HL-60 (cell line): ENCODE data around the gene CASP5.

Experiments used
- DNase-seq, 2 experiments: peaks; one replicate each; pipeline ENCODE4 v3.0.0-alpha.2; 2010 to 2020; ENCODE audit warnings: low read depth in 1 of 2, low spot score in 1 of 2
- H3K27ac ChIP-seq: fragments of 250-450 bp; sonication (Bioruptor Pico); replicated peaks from 2 replicates; pipeline ENCODE4 v1.5.1; 2020; ENCODE audit warnings: mild to moderate bottlenecking, moderate library complexity
- H3K27me3 ChIP-seq: fragments of 250-450 bp; sonication (Bioruptor Pico); 2 replicates; pipeline ENCODE4 v1.5.1; 2021; ENCODE audit warnings: mild to moderate bottlenecking, moderate library complexity; ENCODE audit not compliant: insufficient read depth, poor library complexity, severe bottlenecking
- H3K4me3 ChIP-seq: replicated peaks from 2 replicates; pipeline ENCODE4 v1.5.1; 2011; ENCODE audit warnings: mild to moderate bottlenecking, control low read depth, low read length; ENCODE audit not compliant: insufficient read depth
- CTCF ChIP-seq: IDR thresholded peaks from one replicate; pipeline ENCODE4 v1.5.1; 2011; ENCODE audit warnings: low read length, control low read depth, inconsistent platforms; ENCODE audit not compliant: insufficient read depth
- GABPA ChIP-seq: IDR thresholded peaks from 2 replicates; pipeline ENCODE4 v1.6.1; 2012; ENCODE audit warnings: low read depth
- POLR2AphosphoS5 ChIP-seq: IDR thresholded peaks from 2 replicates; pipeline ENCODE4 v1.6.1; 2012; ENCODE audit warnings: low read depth
- REST ChIP-seq: IDR thresholded peaks from 2 replicates; pipeline ENCODE4 v1.6.1; 2012; ENCODE audit warnings: low read depth; ENCODE audit not compliant: insufficient replicate concordance
- SPI1 ChIP-seq: IDR thresholded peaks from 2 replicates; pipeline ENCODE4 v1.6.1; 2012; ENCODE audit warnings: low read depth, mild to moderate bottlenecking, borderline replicate concordance

Gene CASP5

GRCh38 chr11:104991994-104992393 is 31.0 kb downstream of the CASP5 start:
- Histone ChIP-seq H3K27me3 (no peaks in the 10 kb centered on the region), H3K27ac (no peak overlapping the region), H3K4me3 (no peak overlapping the region)
- DNase-seq, result no peak
- no peak for TF ChIP-seq SPI1
- TF ChIP-seq POLR2AphosphoS5, result no peak
- no peak for TF ChIP-seq GABPA
- TF ChIP-seq CTCF, result no peak
- TF ChIP-seq REST, result no peak

- DNase-seq, result no peak
- Histone ChIP-seq H3K27me3 (no peaks in the 10 kb centered on the region), H3K4me3 (no peak overlapping the region), H3K27ac (no peak overlapping the region)
- TF ChIP-seq SPI1 (no peak), GABPA (no peak), REST (no peak), CTCF (no peak), POLR2AphosphoS5 (no peak)
These were observed 38.2 kb downstream of the CASP5 start for GRCh38 chr11:104984808-104985207.

- no peak overlapping the region for H3K4me3 ChIP-seq
- no peak for DNase-seq
- no peaks in the 10 kb centered on the region for H3K27me3 ChIP-seq
- no peak overlapping the region for H3K27ac ChIP-seq
- TF ChIP-seq POLR2AphosphoS5, result no peak
- TF ChIP-seq GABPA, result no peak
- TF ChIP-seq REST, result no peak
These were observed 43.1 kb downstream of the CASP5 start for GRCh38 chr11:104979839-104980238.

GRCh38 chr11:104973616-104974015 is 49.4 kb downstream of the CASP5 start:
- no peak for DNase-seq
- Histone ChIP-seq H3K4me3 (no peak overlapping the region), H3K27me3 (no peaks in the 10 kb centered on the region), H3K27ac (no peak overlapping the region)
- TF ChIP-seq REST, result no peak
- TF ChIP-seq SPI1, result no peak
- no peak for TF ChIP-seq POLR2AphosphoS5
- no peak for TF ChIP-seq GABPA
- TF ChIP-seq CTCF, result no peak
